Measurements from ENCODE around the gene MYBPC3.

DNA sequence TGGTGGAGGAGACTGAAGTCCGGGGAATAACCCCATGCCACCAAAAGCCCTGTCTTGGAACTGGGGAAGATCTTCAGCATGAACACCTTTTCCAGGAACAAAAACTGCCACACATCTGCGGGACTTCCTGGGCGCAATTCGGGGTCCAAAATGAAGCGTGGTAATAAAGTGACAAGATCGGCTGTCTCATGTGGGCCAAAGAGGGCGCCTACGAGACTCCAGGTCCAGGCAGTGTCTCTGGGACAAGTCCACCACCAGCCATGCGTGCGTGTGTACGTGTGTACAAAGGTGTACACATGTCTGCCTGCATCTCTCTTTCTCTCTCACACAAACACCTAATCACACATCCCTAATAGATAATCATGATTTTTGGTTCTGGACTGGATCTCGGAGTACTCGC, 8.9 kb upstream of the MYBPC3 start:
- TF ChIP-seq, protein P1, sequence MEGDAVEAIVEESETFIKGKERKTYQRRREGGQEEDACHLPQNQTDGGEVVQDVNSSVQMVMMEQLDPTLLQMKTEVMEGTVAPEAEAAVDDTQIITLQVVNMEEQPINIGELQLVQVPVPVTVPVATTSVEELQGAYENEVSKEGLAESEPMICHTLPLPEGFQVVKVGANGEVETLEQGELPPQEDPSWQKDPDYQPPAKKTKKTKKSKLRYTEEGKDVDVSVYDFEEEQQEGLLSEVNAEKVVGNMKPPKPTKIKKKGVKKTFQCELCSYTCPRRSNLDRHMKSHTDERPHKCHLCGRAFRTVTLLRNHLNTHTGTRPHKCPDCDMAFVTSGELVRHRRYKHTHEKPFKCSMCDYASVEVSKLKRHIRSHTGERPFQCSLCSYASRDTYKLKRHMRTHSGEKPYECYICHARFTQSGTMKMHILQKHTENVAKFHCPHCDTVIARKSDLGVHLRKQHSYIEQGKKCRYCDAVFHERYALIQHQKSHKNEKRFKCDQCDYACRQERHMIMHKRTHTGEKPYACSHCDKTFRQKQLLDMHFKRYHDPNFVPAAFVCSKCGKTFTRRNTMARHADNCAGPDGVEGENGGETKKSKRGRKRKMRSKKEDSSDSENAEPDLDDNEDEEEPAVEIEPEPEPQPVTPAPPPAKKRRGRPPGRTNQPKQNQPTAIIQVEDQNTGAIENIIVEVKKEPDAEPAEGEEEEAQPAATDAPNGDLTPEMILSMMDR (IDR thresholded peaks at IDR 0.05) = no peak
- TF ChIP-seq POLR2AphosphoS5 (IDR thresholded peaks at IDR 0.05; ENCODE audit: insufficient read depth in 1 of 2, low read depth in 1 of 2) = no peak

Data from vagina (tissue), 2 donors.